RWPE1 (cell line): Measurements from ENCODE around the gene LIN7C.

Source experiments
- CTCF ChIA-PET: fragments of 350-600 bp; sonication (Branson Sonifier 250); formaldehyde crosslinking; extraction: SDS; loops from one replicate; lab custom pipeline; 2021; lab: Yijun Ruan, JAX
- POLR2A ChIA-PET: fragments of 400-600 bp; formaldehyde crosslinking; extraction: SDS; loops from one replicate; lab custom pipeline; 2020; ENCODE audit warnings: antibody characterized with exemption; ENCODE audit not compliant: low non-redundant PET; lab: Yijun Ruan, JAX
- DNase-seq: peaks from one replicate; pipeline ENCODE4 v3.0.0; 2012; ENCODE audit warnings: low spot score
- H3K27ac ChIP-seq: fragments of 450-650 bp; 2 replicates; pipeline ENCODE4 v1.5.1; 2017
- TF ChIP-seq, protein P1 (sequence below): fragments of 450-650 bp; conservative IDR thresholded peaks from 2 replicates; pipeline ENCODE4 v1.5.1; 2017; ENCODE audit warnings: low read depth, mild to moderate bottlenecking

LIN7C gene

DNA sequence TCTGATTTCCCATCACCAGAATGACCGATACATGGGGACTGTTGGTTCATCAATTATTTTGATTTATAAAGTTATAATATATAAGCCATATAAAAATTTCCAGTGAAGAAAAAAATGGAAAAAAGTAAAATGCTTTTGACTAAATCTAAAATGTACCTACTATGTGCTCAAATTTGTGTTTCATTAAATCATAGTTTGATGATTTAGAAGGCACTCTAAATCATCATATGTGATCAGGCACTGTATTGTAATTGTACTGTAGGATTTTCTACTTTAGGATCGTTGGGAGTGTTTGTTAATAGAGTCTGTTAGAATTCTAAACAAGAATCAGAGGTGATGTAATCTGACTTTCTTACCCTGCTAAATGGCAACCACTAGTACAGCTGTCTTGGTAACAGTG is 2.4 kb downstream of the LIN7C start:
- DNase-seq = no peak
- TF ChIP-seq, protein P1, sequence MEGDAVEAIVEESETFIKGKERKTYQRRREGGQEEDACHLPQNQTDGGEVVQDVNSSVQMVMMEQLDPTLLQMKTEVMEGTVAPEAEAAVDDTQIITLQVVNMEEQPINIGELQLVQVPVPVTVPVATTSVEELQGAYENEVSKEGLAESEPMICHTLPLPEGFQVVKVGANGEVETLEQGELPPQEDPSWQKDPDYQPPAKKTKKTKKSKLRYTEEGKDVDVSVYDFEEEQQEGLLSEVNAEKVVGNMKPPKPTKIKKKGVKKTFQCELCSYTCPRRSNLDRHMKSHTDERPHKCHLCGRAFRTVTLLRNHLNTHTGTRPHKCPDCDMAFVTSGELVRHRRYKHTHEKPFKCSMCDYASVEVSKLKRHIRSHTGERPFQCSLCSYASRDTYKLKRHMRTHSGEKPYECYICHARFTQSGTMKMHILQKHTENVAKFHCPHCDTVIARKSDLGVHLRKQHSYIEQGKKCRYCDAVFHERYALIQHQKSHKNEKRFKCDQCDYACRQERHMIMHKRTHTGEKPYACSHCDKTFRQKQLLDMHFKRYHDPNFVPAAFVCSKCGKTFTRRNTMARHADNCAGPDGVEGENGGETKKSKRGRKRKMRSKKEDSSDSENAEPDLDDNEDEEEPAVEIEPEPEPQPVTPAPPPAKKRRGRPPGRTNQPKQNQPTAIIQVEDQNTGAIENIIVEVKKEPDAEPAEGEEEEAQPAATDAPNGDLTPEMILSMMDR = no peak
- ChIA-PET CTCF (interaction anchor here (1.1 kb wide), 1 partner anchor 31 kb away, joined by 3 read pairs; no protein-coding TSS in a partner anchor), POLR2A (no interaction called here)
- H3K27ac ChIP-seq = no peak overlapping the region

DNA sequence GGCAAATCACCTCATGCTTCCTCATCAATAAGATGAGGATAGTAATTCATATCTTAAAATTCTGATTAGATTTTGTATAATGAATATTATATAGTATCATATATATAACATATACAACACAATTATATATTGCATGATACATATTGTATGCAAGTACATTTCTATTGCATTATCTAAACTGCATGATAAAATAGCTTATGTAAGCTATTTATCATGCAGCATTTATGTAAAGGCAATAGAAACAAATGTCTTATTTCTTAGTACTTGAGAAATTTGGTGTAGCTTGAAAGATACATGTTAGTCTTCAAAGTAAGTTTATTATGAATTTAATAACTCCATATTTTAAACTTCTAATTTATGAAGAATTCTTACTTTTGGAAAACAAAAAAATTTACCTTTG is 5.5 kb downstream of the LIN7C start:
- TF ChIP-seq, protein P1 = no peak
- ChIA-PET CTCF (interaction anchor here (0.5 to 0.6 kb wide), 2 partner anchors 296 to 590 kb away, joined by 3 to 5 read pairs; no protein-coding TSS in a partner anchor), POLR2A (no interaction called here)
- DNase-seq = no peak
- H3K27ac ChIP-seq = no peak overlapping the region

DNA sequence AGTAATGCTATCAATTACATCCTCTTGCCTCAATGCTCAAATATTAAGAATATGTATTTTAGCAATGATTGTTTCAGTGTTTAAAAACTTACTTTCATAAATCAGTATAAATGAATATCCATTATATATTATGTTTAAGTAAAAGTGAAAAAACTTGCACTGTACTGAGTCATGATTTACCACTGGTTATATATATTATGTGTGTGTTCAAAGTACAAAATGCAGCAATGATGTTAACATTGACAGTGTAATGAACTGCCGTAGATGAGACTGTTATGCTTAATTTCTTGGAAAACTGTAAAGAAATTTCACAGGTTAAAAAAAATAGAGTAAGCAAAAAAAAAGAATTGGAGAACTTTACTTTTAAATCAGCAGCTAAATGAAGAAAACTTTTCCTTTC is 8.7 kb downstream of the LIN7C start:
- ChIA-PET POLR2A (interaction anchor here (0.6 kb wide), 1 partner anchor 135 kb away, joined by 3 read pairs; the partner anchor contains the start of gene CCDC34), CTCF (interaction anchor here (0.5 to 0.9 kb wide), 5 partner anchors 20 to 826 kb away, joined by 3 to 6 read pairs (median 4); no protein-coding TSS in a partner anchor)
- DNase-seq = no peak
- no peak overlapping the region for H3K27ac ChIP-seq
- TF ChIP-seq, protein P1 = no peak

DNA sequence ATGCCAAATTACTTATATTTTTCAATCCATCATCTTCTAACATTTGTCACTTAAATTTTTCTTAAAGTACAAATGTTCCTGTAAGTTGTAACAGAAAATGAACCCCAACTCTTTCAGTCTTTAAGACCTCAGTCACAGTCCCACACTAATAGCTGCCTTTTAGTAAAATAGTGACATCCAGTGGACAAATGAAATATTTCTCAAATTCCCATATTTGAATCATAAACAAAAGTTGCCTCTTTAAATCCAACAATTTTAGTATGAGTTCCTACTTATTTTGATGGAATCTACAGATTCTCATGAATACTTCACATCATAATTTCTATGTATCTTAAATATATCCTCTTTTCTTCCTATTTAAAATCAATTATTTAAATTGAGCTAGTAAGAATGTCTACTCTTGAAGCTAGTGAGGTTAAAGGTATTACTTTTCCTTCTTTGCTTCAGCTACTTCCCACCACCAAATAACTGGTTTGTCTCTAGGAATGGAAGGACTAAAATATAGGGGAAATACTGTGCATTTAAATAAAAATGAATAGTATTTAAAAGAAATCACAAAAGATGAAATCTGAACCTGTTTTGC is 9.2 kb downstream of the LIN7C start:
- TF ChIP-seq, protein P1 = peak; percentile 66
- DNase-seq = no peak
- H3K27ac ChIP-seq = no peak overlapping the region
- CTCF ChIA-PET = interaction anchor here (0.8 to 1.6 kb wide), 3 partner anchors 144 to 320 kb away, joined by 4 to 6 read pairs (median 4); no protein-coding TSS in a partner anchor
- POLR2A ChIA-PET = no interaction called here

DNA sequence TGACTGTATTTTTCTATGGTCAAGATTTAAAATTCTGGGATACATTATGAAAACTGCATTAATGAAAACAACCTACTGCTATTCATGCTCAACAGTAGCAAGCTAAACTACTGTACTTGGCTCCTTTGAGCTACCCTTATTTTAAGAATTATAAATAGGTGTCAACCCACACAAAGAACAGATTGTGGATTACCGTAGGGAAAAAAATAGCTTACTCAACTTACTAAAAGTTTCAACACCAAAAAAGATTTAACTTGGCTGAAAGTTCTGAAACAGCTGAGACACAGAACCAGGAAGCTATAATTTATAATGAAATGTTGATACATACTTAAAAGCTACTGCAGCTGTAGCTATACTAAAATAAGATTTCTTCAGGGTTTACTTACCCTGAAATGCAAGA is 10.1 kb downstream of the LIN7C start:
- ChIA-PET POLR2A (no interaction called here), CTCF (interaction anchor here (1.0 to 1.6 kb wide), 2 partner anchors 11 to 313 kb away, joined by 5 to 6 read pairs; no protein-coding TSS in a partner anchor)
- H3K27ac ChIP-seq = no peak overlapping the region
- TF ChIP-seq, protein P1 = no peak
- DNase-seq = no peak

DNA sequence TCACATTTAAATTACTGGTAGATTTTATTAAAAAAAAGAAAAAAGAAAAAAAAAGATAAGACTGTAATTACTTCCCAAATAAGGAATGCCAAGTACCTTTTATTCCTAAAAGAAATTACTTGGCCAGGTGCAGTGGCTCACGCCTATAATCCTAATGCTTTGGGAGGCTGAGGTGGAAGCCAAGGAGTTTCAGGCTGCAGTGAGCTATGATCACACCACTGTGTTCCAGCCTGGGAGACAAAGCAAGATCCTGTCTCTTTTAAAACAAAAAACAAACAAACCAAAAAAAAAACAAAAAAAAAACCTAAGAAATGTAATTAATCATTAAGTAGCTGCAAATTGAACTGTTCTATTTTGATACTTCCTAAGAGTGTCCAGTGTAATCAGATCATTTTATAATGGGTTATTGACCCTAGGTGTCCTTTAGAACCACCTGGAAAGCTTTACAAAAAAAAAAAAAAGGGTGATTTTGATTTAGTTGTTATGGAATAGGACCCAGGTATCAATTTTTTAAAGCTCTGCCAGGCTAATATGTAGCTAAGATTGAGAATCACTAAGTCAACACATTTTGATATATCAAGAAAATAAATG is 10.8 kb downstream of the LIN7C start:
- CTCF ChIA-PET = interaction anchor here (0.6 to 1.6 kb wide), 4 partner anchors 11 to 595 kb away, joined by 3 to 6 read pairs (median 4); no protein-coding TSS in a partner anchor
- TF ChIP-seq, protein P1 = no peak
- POLR2A ChIA-PET = no interaction called here
- no peak for DNase-seq
- no peak overlapping the region for H3K27ac ChIP-seq
